SH-SY5Y (cell line): ENCODE results near the gene ACSL6.

ENCODE experiments used
- GATA2 ChIP-seq: IDR thresholded peaks from 2 replicates; pipeline ENCODE4 v1.6.1; 2011; ENCODE audit warnings: mild to moderate bottlenecking, low read depth, low read length
- GATA3 ChIP-seq: IDR thresholded peaks from 2 replicates; pipeline ENCODE4 v1.6.1; 2011; ENCODE audit warnings: low read depth, mild to moderate bottlenecking, low read length, moderate library complexity

GRCh38 chr5:132019337-132019736 is 7.9 kb upstream of the ACSL6 start:
- TF ChIP-seq GATA2 (no peak), GATA3 (no peak)
